ENCODE results near the gene TGIF2LX.
"Not testable (repeated sequence)": the region's sequence is repeated elsewhere in the genome, so short reads cannot be mapped to it uniquely, and the experiment has no call there.

TGIF2LX gene

DNA sequence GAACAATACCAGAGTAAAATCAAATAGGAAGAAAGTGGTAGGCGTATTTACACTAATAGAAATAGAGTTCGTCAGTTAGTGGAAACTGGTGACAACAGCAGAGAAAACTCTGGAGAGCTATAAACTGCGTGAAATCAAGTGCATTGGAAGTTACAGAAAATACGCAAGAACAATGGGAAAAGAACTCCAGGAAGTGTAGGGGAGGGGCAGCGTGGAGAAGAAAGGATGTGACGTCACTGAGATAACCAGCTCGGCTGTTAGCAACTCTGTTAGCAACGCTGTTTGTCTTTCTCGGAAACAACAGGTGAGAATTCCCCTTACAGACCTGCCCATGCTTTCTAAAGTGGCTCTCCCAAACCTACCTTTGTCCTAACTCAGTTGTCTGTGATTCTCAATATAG, at the start of gene TGIF2LX:
TGIF2LX (plus strand) TSS at position 244 of the 400 bp plus-strand sequence. CDS start 178 bp downstream, outside the sequence.
- DNase-seq (ENCODE audit: low read depth in 2 of 2) = not testable (repeated sequence)

DNA sequence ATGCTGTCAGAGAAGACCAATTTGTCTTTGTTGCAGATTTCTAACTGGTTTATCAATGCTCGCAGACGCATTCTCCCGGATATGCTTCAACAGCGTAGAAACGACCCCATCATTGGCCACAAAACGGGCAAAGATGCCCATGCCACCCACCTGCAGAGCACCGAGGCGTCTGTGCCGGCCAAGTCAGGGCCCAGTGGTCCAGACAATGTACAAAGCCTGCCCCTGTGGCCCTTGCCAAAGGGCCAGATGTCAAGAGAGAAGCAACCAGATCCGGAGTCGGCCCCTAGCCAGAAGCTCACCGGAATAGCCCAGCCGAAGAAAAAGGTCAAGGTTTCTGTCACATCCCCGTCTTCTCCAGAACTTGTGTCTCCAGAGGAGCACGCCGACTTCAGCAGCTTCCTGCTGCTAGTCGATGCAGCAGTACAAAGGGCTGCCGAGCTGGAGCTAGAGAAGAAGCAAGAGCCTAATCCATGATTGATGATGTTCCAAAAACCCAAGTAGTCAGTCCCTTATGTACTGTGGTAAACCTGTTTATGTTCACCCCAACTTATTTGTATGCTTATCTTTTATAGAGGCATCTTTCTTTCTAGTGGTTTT, 728 bp downstream of the TGIF2LX start:
- DNase-seq (ENCODE audit: low read depth in 2 of 2) = not testable (repeated sequence)

DNA sequence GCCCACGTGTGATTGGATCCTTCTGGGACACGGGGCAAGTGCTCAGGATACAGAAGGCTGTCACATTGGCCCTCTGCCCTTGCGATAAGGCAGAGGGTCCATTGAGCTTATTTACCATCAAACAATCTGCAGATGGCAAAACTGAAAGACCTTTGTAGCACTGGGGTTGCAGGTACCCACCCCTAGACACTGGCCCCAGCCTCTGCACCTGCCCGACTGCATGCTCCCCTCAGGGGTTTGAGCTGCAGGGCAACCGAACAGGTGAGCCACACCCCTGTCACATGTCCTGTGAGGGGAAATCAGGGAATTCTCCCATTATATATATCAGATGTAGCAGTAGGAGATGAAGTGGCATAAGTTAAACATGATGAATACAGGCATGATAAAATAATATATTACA, 21.4 kb downstream of the TGIF2LX start:
- DNase-seq (ENCODE audit: low read depth in 2 of 2) = not testable (repeated sequence)

DNA sequence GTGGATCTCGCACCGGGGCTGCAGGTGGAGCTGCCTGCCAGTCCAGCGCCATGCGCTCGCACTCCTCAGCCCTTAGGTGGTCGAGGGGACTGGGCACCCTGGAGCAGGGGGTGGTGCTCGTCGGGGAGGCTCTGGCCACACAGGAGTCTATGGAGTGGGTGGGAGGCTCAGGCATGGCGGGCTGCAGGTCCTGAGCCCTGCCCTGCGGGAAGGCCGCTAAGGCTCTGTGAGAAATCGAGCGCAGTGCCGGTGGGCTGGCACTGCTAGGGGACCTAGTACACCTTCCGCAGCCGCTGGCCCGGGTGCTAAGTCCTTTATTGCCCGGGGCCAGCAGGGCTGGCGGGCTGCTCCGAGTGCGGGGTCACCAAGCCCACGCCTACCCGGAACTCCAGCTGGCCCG, 43.9 kb downstream of the TGIF2LX start:
- DNase-seq (ENCODE audit: low read depth in 2 of 2) = not testable (repeated sequence)
